GM18498 (cell line): ENCODE measurements around the gene SLC17A5.
A peak's percentile ranks its signal among the peaks of the same experiment; 100 is the strongest.
"Not testable (repeated sequence)": the region's sequence is repeated elsewhere in the genome, so short reads cannot be mapped to it uniquely, and the experiment has no call there.

Experiments
- ATAC-seq: cut with Tn5 transposase; IDR thresholded peaks from one replicate; pipeline ENCODE4 v1.9.1; 2021; ENCODE audit warnings: mild to moderate bottlenecking, moderate library complexity; ENCODE audit not compliant: unreplicated experiment

SLC17A5 gene

DNA sequence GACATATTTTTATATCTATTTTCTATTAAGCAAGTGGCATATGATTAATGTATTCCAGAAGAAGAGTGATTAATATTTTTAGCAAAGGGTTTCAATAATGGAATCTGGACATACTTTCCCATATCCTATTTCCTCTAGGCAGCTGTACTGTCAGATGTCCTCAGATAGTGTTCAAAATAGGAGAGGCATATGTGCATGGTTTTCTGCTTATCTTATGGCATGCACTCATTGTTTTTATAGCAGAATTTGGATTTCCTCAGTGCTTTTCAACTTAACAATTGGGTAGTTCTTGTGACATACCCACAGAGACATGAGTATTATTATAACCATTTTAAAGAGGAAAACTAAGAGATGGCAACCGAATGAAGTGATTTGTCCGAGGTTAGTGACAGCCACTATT lies 12.6 kb upstream of the SLC17A5 start:
- ATAC-seq, result no peak

DNA sequence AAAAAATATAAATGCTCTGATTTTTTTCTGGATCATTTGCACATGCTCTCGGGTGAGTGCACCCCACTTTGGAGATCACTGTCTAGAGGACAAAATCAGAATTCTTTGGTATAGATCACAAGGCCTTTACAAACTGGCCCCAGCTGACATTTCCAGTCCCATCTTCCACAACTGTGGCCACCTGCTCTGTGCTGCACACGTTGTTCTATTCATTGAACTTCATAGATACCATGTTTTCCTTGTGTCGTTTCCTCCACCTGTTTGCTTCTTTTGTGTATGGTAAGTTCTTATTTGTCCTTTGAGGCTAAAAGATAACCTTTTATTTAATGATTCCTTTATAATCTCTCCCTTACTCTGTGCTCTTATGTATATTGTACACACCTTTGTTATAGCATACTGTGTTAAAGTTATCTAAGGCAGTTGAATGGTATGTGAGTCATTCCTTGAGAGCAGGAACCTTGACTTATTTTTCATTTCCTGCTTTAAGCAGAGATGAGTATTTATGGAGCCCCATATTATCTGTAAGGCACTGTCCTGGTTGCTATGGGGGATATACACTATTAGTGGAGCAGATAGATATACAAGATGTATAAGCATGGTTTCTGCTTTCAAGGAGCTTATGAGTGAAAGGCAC lies 12.0 kb upstream of the SLC17A5 start:
- peak; percentile 75 for ATAC-seq

DNA sequence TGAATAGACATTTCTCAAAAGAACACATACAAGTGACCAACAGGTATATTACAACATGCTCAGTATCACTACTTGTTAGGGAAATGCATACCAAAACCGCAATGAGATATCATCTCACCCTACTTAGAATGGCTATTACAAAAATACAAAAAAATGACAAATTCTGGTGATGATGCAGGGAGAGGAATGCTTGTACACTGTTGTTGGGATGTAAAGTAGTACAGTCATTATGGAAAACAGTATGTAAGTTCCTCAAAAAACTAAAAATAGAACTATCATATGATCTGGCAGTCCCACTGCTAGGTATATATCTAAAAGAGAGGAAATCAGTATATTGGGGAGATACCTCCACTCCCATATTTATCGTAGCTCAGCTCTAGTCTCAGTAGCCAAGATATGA lies 10.9 kb upstream of the SLC17A5 start:
- no peak for ATAC-seq

DNA sequence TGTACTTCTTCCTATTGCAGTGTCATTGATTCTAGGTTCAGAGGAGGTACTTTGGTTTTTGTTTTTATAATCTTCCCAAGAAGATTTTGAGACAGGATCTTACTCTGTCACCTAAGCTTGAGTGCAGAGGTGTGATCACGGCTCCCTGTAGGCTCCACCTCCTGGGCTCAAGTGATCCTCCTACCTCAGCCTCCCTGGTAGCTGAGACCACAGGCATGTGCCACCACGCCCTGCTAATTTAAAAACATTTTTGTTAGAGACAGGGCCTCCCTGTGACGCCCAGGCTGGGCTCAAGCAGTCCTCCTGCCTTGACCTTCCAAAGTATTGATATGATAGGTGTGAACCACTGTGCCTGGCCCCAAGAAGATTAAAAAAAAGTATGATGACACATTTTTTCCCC lies 3.4 kb upstream of the SLC17A5 start:
- no peak for ATAC-seq

DNA sequence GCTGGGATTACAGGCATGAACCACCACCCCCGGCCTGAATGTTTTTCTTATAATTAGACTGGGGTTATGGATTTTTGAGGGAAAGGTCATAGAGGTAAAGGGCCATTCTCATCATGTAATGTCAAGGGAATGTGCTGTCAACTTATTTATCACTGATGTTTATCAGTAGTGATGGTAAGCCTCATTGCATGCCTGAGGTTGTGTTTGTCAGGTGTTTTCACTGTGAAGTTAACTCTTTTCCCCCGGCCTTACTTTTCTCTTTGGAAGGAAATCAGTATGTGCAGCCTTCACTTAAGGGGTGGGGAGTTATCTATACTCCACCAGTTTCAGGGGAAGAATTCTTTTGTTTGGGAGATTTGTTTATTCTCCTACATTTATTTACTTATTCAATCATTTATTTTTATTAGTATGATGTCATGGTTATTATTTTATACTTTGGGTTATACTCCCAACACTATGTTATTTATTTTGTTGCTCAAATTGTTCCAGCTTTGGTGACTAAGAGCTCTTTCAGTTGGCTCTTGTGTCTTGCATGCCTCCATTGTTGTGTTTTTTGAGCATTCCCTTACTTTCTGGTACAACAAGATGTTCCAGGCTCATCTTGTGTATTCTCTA lies 2.8 kb upstream of the SLC17A5 start:
- ATAC-seq, result no peak

DNA sequence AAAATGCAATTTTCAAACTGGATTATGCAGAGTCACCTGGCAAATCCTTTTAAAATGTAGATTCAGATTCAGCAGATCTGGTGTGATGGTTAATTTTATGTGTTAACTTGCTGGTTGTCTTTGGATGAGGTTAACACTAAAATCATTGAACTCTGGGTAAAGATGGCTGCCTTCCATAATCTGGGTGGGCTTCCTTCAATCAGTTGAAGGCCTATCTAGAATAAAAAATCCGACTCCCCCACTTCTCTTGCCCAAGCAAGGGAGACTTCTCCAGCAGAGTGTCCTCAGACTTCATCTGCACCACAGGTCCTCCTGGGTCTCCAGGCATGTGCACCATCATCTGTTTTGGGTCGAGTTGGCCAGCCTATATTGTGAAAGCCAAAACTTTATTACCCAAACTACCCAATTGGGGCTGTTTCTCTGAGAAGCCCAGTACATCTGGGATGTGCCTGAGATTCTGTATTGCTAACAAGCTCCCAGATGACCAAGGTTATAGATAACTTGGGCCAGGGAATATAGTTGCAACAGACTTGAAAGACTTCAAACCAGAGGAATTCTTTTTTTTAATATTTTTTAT lies 1.6 kb upstream of the SLC17A5 start:
- no peak for ATAC-seq

DNA sequence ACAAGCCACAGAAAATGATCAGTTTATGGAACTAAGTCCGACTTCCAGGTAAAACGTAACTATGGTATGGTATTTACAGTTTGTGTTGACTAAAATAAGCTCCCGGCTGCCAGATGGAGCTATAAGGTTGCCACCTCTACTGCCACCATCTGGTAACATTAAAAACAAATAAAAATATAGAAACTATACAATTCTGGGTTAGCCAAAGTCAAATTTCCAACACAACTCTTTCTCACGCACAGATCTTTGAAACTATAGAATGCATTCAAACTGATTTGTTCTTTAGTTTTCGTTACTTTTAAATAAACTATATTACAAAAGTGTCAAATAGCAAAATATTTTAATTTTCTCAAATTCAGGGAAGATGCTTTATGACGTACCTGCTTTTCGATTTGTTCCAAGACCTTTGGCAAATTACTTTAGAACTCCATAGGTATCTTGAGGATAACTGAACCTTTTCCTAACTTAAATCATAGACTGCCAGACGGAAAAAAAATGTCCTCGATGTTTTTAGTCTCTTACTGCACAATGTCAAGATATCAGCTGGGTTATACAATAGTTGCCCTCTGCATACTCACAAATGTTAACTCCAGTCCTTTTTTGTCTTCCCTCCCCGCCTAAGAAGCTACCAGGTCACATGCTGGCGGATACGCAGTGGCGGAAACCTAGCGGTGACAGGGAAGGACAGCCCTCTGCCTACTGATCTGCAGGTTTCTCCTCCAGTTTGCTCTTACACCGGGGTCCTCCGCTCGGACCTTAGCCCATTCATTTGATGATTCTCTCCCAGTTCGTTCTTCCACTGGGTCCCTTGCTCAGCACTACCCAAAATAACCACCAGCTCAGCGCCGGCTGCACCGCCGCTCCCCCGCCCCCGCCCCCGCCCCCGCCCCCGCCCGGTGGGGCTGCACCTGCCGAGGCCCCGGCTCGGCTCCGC lies 888 bp downstream of the SLC17A5 start:
- peak; percentile 43 for ATAC-seq

DNA sequence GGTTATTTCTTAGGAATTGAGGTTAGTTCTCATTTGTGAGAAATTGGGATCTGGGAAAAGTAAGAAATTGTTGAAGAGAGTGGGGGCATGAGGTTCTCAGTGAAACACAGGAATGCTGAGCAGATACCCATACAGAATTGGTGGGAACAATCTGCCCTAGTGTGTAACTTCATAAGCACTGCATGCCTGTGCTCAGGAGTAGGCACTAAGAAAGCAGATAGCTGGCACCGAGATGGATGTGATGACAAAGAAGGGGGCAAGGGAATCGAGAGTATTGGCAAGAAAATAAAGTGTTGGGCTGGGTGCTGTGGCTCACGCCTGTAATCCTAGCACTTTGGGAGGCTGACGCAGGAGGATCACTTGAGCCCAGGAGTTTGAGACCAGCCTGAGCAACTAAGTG lies 4.0 kb downstream of the SLC17A5 start:
- no peak for ATAC-seq

DNA sequence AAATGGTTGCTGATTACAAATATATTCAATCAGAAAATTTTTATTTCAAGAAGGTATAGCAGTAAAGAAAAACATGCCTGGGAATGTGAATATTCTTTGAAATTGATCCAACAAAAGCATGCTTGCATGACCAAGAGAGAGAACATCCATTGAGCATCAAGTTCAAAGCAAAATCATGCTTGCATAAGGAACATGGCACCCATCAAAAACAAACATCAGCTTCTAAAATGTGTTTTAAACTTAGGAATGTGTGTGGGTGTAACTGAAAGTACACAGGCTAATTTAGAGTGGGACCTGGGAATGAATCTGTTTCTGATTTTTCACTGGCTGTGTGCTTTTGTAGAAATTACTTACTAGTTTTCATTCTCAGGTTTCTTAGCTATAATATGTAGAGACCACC lies 5.6 kb downstream of the SLC17A5 start:
- ATAC-seq, result no peak

DNA sequence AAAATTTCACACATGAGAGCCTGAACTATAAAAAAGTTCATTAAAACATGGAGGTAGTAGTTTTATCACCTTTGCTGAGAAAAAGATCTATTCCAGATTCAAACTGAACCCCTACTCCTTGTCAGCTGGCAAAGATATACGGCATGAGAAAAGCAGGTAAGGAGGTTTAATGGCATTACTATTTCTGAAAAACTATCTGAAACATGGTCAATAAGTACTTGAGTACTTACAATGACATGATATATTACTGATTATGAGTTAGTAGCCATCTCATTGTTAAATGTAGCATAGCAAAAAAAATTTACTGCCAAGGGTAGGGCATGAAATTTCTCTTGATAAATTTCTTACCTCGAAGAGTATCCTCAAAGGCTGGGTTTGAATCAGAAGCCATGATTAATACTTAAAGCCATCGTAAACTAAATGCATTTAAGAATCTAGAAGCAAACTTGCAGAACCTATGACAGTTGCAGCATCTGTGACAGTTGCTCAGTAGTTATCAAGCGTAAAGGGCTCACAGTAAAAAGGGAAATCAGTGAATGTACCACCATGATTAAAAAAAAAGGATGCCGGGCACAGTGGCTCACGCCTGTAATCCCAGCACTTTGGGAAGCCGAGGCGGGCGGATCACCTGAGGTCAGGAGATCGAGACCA lies 8.7 kb downstream of the SLC17A5 start:
- no peak for ATAC-seq

DNA sequence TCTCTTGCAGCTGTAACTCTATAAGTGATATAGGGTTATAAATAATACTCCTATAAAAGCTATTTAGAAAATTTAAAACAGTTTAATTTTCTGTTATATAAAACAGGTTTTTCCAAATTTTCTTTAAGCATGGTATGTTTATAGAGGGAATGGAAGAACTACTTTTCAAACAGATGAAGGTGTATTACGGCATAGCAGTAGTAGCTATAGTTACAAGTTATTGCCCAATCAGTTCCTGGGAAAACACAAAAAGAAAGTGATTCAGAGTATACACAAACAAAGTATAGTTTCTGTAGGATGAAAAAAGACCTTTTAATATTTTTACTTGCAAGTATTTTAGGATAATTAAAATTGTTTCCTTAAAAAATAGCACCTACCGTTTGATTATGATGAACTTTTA lies 9.8 kb downstream of the SLC17A5 start:
- no peak for ATAC-seq

DNA sequence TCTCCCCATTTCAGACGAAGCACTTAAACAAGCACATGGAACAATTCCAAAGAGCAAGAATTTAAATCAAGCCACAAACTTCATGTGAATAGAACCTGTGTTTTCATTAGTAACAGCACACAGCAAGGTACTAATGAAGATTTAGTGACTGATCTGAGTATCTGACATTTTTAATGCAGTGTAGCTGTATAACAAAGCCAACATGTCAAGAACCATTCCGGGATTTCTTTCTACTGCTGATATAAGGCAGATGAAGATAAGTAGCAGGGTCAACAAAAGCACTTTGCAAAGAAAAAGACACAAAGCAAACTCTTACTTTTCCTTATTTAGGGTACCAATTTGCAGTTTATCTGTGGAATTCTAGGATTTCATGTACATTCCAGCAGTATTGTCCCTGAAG lies 11.3 kb downstream of the SLC17A5 start:
- ATAC-seq, result no peak

DNA sequence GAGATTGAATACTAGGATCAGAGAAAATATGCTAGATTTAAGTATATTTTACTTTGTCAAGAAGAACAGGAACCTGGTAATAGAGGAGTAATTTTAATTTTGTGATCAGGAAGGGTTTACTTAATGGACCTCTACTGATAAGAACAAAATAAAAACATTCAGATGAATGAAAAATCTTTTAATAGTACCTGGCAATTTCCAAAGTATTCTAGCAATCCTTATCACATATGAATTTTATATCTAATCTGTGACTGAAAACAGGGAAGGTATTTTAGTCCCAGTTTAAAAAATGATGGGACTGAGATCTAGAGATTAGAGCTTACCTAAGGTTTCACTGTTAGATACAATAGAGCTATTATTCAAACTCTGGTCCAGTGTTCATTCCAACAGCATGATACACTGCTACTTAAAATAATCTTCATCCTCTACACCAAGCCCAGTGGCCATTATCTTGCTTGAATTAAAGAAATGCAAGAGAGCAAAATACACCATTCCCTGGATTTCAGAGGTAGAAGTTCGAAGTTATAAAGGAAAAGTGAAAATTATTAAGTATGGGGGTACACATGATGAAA lies 13.5 kb downstream of the SLC17A5 start:
- ATAC-seq, result no peak

DNA sequence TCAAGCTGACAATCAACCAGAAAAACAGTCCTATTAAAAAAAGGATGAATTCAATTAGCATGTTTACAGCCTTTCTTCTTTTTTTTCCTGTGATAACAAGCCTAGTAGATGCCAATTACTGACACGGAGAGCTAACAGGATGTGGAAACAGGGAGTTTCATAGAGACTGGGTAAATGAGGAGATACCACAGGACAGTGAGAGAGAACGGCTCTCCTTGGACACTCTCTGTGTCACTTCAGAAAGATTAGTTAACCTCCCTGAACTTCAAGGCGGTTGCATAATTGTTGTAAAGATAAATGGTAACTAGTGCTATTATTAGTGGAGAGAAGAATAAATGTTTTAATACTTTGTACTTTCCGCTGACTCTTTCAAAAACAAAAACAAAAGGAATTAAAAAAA lies 14.8 kb downstream of the SLC17A5 start:
- ATAC-seq, result no peak

DNA sequence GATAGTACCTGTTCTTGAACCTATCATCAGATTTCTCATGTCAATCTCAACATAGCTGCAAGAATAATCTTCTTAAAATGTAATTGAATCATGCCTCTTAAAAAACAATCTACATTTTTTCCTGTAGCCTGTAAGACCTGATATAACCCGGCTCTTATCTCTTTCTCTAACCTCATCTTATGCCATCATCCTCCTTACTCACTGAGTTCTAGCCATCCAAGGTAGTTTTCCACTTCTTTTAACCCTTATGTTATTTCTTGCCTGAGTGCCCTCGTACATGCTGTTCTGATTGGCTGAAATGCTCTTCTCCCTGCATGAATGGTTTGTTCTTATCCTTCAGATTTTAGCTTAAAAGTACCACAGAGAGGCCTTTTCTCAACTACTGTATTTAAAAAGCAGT lies 16.4 kb downstream of the SLC17A5 start:
- no peak for ATAC-seq

DNA sequence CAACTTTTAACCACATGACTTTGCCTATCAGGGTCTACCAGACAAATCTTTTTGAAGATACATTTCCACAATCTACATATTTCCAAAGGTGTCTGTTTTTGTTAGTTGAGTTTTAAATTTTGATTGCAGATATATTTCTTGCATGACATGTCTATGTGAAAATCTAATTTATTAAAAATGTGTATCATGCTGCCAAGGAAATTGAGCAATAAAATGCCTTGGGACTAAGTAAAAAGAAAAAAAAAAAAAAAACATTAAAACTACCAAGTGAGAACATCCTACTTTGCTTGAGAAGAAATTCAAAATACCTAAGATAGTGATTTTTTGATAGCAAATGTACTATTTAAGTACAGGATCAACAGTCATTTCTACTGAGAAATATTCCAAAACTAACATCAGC lies 17.7 kb downstream of the SLC17A5 start:
- no peak for ATAC-seq

DNA sequence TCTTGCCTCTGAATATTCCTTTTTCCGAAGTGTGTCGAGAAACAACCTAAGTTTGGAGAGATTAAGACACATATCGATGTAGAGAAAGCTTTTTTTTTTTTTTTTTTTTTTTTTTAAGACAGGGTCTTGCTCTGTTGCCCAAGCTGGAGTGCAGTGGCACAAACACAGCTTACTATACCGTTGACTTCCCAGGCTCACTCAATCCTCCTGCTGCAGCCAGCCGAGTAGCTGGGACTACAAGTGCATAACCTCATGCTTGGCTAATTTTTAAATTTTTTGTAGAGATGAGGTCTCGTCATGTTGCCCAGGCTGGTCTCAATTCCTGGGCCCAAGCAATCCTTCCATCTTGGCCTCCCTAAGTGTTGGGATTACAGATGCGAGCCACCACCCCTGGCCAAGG lies 21.4 kb downstream of the SLC17A5 start:
- ATAC-seq, result no peak

DNA sequence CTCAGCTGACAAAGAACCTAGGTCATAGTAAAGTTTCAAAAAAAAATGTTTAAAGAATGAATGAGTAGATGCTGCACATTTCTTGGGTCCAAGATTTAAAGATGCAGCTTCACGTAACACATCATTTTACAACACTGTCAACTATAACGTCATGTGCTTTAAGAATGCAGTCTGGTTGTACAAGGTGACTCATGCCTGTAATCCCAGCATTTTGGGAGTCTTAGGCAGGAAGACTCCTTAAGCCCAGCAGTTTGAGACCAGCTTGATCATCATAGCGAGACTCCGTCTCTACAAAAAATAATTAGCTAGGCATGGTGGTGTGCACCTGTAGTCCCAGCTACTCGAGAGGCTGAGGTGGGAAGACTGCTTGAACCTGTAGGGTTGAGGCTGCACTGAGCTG lies 21.9 kb downstream of the SLC17A5 start:
- ATAC-seq, result no peak

DNA sequence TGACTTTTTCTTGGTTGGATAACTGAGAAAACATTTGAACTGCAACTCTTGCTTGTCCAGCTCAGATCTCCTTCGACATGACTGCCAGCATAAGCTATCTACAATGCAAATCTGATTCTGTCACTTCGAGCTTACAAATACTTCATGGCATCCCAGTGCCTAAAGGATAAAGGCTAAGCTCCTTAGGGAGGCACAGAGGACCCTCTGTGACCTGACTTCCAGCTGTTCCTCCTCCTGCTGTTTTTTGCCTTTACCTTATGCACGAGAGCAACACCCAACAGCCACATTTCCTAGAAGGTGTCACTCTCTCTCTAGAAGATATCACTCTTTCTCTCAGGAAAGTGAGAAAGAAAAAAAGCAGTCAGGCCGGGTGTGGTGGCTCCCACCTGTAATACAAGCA lies 23.4 kb downstream of the SLC17A5 start:
- ATAC-seq, result no peak

DNA sequence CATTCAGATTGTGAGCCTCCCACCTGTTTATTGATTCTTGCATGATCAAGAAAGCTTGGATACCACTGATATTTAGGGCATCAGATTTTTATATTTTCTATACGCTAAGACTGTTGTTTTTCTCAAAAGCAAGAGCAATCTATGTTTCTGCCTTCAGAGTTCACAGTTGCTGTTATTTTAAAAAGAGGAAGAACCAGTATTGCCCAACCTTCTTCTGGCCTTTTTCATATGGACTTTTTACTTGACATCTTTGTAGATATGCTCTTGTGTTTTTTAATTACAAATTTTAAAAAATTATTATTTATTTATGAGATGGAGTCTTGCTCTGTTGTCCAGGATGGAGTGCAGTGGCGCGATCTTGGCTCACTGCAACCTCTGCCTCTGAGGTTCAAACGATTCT lies 28.9 kb downstream of the SLC17A5 start:
- ATAC-seq, result no peak

DNA sequence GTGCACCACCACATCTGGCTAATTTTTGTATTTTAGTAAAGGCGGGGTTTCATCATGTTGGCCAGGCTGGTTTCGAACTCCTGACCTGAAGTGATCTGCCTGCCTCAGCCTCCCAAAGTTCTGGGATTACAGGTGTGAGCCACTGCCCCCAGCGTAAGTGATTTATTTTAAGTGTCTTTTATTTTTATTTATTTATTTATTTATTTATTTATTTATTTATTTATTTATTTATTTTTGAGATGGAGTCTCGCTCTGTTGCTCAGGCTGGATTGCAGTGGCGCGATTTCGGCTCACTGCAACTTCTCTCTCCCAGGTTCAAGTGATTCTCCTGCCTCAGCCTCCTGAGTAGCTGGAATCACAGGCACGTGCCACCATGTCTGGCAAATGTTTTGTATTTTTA lies 30.3 kb downstream of the SLC17A5 start:
- ATAC-seq, result not testable (repeated sequence)
